ENCODE data around the gene FOXN4.

DNA sequence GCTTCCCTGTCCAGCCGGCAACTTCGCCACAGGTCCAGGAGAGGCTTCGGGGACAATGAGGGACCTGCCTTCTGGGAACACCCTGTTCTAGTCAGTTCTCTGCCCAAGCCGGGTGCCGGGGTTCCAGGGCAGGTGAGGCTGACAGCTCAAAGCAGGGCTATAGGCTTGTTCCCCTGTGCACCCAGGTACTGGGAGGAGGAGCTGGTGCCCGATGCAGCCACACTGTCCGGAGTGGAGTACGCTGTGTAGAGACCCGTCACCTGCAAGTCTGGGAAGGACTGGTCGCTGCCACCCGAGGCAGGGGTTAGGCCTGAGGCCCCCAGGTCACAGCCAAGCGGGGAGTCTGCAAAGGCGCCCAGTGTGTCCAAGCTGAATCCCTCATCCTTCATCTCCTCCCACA, 29.6 kb downstream of the FOXN4 start:
- TF ChIP-seq, protein P1, sequence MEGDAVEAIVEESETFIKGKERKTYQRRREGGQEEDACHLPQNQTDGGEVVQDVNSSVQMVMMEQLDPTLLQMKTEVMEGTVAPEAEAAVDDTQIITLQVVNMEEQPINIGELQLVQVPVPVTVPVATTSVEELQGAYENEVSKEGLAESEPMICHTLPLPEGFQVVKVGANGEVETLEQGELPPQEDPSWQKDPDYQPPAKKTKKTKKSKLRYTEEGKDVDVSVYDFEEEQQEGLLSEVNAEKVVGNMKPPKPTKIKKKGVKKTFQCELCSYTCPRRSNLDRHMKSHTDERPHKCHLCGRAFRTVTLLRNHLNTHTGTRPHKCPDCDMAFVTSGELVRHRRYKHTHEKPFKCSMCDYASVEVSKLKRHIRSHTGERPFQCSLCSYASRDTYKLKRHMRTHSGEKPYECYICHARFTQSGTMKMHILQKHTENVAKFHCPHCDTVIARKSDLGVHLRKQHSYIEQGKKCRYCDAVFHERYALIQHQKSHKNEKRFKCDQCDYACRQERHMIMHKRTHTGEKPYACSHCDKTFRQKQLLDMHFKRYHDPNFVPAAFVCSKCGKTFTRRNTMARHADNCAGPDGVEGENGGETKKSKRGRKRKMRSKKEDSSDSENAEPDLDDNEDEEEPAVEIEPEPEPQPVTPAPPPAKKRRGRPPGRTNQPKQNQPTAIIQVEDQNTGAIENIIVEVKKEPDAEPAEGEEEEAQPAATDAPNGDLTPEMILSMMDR (CRISPR knock-in tag; IDR thresholded peaks at IDR 0.05): no peak
- TF ChIP-seq MZF1 (CRISPR knock-in tag; IDR thresholded peaks at IDR 0.05; ENCODE audit: borderline replicate concordance) (no peak), POLR2A (IDR thresholded peaks at IDR 0.05; ENCODE audit: insufficient read depth in 1 of 2, low read depth in 2 of 2, low read length in 2 of 2) (no peak)
- TF ChIP-seq, protein P2, sequence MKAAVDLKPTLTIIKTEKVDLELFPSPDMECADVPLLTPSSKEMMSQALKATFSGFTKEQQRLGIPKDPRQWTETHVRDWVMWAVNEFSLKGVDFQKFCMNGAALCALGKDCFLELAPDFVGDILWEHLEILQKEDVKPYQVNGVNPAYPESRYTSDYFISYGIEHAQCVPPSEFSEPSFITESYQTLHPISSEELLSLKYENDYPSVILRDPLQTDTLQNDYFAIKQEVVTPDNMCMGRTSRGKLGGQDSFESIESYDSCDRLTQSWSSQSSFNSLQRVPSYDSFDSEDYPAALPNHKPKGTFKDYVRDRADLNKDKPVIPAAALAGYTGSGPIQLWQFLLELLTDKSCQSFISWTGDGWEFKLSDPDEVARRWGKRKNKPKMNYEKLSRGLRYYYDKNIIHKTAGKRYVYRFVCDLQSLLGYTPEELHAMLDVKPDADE (CRISPR knock-in tag; IDR thresholded peaks at IDR 0.05): no peak
- TF ChIP-seq, protein P3, sequence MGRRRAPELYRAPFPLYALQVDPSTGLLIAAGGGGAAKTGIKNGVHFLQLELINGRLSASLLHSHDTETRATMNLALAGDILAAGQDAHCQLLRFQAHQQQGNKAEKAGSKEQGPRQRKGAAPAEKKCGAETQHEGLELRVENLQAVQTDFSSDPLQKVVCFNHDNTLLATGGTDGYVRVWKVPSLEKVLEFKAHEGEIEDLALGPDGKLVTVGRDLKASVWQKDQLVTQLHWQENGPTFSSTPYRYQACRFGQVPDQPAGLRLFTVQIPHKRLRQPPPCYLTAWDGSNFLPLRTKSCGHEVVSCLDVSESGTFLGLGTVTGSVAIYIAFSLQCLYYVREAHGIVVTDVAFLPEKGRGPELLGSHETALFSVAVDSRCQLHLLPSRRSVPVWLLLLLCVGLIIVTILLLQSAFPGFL (CRISPR knock-in tag; IDR thresholded peaks at IDR 0.05): no peak
